GM21423 (cell line): ENCODE measurements around the gene AAGAB.
A peak's percentile ranks its signal among the peaks of the same experiment; 100 is the strongest.
"Not testable (repeated sequence)": the region's sequence is repeated elsewhere in the genome, so short reads cannot be mapped to it uniquely, and the experiment has no call there.

Source experiments
- ATAC-seq: cut with Tn5 transposase; IDR thresholded peaks from one replicate; pipeline ENCODE4 v1.9.1; 2021; ENCODE audit warnings: mild to moderate bottlenecking, moderate library complexity; ENCODE audit not compliant: unreplicated experiment

AAGAB gene, protein sequence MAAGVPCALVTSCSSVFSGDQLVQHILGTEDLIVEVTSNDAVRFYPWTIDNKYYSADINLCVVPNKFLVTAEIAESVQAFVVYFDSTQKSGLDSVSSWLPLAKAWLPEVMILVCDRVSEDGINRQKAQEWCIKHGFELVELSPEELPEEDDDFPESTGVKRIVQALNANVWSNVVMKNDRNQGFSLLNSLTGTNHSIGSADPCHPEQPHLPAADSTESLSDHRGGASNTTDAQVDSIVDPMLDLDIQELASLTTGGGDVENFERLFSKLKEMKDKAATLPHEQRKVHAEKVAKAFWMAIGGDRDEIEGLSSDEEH

DNA sequence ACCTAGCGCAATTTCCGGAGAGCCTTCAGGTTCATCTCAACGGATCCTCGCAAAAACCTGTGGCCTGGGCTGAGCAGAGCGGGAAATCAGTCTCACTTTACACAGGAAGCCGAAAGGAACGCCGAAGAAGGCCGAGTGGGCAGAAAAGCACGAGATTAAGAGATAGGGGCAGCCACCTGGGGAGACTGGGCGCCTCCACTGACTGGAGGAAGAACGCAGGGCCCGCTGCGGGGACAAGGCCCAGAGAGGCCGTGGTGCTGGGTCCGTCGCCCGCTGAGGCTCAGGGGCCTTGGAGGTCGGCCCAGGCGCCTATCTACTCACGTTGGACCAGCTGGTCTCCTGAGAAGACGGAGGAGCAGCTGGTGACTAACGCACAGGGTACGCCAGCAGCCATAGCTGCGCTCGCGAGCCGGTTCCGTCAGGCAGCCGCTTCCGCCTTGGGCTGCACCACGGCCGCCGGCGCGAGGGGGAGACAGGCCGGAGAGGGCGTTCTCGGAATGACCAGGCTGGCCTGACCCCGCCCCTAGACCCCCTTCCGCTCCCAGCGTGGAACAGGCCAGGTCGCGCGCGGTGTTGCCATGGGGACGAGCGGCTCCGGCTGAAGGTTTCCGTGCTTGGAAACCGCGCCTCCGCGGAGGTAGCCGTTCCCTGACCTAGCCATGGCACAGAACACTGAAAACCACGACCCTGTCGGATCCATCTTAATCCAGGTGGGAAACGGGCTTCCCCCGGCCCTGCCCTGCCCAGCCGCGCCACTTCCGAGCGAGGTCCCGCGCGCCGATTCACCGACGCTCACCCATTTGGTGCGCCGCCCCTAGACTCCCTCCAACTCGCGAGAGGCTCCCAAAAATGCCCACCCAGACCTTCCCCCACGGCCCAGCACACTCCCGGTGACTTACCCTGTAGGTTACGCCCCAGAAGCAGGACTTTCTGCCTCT lies at the start of gene AAGAB, which contains the start of gene IQCH:
Gene AAGAB, minus strand, starts transcription at position 424 of the 938 bp plus-strand sequence. Its CDS starts 30 bp downstream, at position 394.
Gene IQCH, plus strand, starts transcription at position 549 of the 938 bp plus-strand sequence. Its CDS starts 111 bp downstream, at position 660.
- peak; percentile 95 for ATAC-seq

DNA sequence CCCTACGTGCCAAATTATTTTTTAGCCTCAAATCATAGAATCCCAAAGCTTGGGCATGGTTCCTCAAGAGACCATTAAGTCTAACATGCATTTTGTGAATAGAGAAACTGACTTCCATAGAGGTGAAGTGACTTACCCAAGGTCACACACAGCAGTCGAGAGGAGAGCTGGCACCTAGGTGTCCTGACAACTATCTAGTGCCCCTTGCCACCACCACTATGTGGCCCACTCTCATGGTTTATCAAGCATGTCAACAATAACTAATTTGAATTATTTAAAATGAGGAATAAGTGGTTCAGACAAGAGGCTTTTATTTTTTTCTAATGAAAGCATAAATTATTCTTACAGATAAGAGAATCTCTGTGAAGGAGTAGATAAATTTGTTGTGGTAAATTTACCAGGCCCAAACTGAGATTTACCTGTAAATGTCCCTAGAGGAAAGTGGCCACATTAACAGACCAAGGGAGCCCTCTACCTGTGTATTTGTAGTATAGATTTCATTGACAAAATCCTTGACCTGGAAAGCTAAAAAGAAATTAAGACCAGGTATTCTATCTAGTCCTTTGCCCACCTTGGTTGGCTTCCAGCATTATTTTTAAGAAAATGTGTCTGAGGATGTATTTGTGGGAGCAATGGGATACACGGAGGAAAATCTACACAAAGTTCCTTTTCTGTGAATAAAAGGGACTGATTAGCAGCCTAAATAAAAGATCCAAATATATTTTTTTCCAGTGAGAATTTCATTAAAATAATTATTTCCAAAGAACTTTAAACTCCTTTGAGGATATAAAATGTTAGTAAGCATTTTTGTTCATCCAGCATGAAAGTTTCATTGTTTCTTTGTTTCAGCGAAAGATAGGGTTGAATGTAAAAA lies 49.3 kb upstream of the AAGAB start:
- ATAC-seq = no peak

DNA sequence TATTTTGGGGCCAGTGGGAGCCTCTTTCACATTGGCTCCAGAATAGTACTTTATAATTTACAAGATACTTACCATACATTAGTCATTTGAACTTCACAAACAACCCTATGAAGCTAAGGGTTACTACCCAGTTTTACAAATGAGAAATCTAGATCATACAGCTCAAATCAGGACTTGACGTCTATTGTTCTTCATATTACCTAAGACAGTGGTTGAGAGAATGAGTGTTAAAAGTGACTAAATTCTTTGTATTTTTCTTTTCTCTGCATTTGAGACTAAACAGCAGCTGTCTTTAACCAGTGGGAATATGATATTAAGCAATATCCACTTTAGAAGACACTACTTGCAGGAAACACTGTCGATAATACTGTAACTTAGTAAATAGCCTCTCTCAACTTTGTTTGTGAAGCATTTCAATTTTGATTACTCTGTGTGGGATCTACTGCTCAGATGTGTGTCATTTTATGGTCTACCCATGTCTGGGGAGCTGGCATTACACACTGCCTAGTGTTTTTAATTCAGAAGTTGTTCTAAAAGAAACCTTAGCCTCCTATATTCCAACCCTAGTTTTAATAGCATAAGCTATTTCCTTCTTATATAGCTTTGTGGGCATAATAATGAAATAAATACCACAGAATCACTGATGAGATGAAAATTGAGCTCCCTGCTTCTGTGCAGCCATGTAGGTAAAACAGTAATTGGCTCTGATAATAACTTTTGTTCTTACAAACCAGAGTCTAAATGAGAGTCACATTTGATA lies 46.0 kb upstream of the AAGAB start:
- ATAC-seq = no peak

DNA sequence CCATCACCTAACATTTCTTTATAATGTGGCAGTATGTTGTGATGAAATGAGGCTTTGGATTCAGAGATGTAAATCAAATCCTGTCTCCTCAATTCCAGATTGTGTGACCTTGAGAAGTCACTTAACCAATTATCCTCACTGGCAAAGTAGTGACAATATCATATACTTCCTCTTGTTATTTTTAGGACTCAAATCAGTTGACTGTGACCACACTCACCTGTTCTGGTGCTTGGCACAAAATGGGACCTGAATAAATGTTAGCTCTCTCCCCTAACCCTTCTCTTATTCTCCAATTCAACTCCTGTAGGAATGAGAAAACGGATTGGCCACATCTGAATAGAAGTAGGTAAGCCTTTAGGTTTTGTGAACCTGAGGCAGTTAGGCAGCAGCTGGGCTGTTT lies 42.2 kb upstream of the AAGAB start:
- no peak for ATAC-seq

DNA sequence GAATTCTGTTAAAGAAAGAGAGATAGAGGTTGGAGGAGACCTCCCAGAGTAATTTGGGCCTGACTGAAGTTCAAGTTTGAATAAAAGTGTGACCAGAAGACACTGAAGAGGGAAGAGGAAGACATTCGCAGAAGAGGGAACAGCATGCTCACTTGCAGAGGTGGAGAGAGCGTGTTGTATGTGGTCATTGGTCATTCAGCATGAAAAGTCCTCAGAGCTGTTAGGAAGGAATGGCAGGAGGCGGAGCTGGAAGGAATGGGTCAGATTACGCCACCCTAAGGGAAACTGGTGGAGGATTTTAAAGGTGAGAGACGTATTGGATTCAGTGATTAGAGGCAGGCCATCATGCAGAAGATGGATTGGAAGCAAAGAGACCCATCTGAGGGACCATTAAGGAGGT lies 41.7 kb upstream of the AAGAB start:
- no peak for ATAC-seq

DNA sequence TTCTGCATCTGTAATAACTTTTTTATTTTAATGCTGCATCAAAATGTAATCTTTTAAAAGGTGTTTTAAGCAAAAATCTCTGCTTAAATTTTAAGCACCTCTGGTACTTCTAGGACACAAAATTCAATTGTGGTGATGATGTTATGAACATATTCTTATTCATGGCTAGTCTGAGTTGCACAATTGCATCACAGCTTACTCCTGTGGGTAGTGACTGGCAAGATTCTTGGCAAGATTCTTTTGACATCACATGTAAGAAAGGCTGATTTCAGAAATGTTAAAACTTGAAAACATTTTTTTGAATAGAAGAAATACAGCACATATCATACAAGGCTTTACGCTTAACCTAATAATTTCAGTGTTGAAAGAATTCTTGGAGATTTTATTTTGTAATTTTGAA lies 35.9 kb upstream of the AAGAB start:
- no peak for ATAC-seq

DNA sequence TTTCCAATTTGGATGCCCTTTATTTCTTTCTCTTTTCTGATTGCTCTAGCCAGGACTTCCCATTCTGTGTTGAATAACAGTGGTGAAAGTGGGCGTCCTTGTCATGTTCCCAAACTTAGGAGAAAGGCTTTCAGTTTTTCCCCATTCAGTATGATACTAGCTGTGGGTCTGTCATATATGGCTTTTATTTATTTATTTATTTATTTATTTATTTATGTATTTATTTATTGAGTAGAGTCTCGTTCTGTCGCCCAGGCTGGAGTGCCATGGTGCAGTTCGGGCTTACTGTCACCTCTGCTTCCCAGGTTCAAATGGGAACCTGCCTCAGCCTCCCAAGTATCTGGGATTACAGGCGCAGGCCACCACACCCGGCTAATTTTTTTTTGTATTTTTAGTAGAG lies 31.9 kb upstream of the AAGAB start:
- ATAC-seq = not testable (repeated sequence)

DNA sequence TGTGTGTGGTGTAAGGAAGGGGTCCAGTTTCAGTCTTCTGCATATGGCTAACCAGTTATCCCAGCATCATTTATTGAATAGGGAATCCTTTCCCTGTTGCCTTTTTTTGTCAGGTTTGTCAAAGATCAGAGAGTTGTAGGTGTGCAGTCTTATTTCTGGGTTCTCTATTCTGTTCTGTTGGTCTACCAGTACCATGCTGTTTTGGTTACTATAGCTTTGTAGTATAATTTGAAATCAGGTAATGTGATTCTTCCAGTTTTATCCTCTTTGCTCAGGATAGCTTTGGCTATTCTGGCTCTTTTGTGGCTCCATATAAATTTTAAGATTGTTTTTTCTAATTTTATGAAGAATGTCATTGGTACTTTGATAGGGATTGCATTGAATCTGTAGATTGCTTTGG lies 31.2 kb upstream of the AAGAB start:
- ATAC-seq = not testable (repeated sequence)

DNA sequence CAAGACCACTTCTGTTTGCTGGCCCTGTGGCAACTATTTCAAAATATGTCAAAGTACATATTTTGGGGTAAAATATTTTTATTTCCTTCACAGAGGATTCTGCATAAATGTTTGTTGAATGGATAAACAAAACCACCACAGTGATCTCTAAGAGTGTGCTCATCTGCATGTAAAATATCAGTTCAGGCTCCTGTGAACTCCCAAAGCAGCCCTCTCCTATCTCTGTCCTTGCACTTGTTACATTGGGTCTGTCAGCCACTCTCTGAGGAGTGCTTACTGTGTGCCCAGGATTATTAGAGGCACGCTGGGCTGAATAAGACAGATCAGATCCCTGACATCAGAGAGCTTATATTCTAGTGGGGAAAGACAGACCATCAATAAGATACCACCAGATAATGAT lies 27.3 kb upstream of the AAGAB start:
- ATAC-seq = no peak

DNA sequence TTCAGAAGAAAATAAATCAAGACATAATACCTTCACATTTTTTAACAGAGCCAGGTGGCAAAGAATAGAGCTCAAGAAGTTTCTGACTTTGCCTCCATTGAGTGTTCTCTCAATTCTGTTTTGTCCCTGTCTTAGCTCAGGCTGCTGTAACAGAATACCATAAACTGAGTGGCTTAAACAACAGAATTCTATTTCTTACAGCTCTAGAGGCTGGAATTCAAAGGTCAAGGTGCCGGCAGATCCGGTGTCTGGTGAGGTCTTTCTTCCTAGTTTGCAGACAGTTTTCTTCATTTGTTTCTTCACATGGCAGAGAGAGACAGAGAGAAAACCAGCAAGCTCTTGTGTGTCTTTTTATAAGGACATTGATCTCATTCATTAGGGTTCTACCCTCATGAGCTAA lies 25.8 kb upstream of the AAGAB start:
- no peak for ATAC-seq

DNA sequence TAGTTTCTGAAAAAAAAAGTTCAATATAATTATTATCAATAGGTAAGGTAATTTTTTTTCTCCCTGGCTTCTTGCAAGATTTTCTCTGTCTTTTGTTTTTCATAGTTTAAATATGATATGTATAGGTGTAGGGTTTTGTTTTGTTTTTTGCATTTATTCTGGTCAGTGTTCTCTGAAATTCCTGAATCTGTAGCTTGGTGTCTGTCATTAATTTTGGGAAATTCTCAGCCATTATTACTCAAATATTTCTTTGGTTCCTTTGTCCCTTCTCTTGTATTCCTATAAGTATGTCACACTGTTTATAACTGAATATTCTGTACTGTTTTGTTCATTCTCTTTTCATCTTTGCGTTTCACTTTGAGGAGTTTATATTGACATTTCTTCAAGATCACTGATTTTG lies 22.2 kb upstream of the AAGAB start:
- no peak for ATAC-seq

DNA sequence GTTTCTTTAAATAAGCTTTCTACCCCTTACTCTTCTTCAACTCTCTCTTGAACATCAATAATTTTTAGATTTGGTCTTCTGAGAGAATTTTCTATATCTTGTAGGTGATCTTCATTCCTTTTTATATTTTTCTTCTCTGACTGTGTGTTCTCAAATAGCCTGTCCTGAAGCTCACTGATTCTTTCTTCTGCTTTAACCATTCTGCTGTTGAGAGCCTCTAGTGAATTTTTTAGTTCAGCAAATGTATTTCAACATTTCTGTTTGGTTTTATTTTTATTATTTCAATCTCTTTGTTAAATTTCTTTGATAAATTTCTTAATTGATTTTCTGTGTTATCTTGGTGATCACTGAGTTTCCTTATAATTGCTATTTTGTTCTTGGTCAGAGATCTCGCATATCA lies 19.8 kb upstream of the AAGAB start:
- no peak for ATAC-seq

DNA sequence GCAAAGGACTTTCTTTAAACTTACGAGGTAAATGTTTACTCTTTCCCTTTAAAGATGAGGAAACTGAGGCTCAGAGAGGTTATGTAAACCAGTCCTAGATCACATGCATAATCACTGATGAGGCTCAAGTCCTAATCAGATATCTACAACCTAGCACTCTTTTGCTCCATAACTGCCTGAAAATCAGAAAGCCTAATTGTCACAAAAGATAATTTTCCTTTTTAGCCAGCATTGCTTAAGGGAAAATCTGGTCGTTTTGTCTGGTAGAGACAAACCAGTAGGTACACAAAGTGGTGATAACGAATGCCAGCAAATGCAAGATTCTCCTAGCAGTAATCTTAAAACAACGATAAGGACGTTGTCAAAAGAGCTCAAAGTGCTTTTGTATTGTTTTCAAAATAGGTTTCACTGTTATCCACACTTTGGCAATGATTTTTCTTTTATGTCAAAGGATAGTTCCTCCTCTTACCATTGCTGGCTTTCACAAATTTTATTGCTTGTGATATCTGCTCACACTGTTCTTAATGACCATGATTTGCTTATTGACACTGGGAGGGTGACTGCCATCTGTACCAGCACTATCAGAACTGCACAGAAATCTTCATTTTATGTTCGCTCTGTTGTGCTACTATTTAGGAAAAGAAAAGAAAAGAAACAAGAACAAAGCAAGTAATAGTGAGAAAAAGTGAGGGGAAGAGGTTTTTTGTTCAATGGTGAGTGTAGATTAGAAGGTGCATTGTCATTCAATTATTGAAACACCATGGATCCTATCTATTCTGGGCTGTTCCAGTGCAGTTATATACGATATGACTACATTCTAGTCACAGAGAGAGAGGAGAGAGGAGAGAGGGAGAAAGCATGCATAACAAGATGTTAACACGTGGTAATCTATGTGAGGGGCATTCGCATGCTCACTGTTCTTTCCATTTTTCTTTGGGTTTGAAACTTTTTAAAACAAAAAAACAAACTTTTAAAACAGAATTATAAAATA lies 13.8 kb upstream of the AAGAB start:
- ATAC-seq = no peak

DNA sequence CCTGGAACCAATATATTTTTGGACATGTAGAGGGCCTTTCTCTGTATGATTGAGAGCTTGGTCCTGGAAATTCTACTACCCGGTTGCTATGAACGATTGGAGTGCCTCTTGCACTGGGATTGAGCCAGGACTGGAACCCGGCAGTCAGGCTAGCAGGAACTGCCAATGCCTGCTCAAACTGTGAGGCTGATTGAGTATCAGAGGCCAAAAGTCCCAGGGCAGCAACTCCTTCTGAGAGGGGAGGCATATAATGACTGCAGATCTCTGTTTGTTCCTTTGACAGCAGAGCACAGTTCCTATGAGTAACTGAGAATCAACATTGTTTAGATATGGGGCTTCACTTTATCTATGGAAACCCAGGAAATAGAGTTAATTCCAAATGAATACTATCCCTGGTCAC lies 13.0 kb upstream of the AAGAB start:
- no peak for ATAC-seq

DNA sequence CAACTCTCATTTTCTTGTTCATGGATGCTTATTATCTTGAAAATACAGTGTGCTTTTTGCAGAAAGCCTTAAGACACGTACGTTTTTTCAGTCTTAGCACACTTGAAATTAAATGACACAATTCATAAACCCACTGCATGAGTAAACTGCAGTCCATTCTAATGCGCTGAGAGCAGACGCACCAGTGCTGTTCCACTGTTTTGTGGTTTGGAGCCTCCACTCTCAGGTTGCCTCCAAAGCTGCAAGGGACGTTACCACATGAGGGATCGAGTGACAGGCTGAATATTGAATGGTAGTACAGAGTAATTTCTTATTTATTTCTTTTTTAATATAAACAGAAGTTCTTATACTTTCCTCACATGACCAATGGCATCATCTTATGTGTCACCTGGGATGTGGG lies 12.4 kb upstream of the AAGAB start:
- ATAC-seq = no peak

DNA sequence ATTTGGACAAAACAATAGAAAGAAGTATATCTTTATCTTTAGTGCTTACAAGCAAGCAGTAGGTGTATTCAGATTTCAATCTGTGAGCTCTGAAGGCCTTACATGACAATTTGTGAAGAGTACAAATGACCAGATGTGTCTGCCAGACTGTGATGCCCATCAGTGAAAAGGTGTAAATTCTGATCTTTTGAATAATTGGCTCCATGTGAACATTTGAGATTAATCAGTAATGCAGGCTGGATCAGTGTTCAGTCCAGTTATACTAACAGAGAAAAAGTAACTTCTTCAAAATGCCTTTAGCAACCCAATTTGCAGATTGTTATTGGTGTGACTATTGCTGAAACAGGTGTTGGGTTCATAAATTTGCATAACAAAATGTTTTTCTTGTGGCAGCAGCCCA lies 5.3 kb upstream of the AAGAB start:
- ATAC-seq = no peak

DNA sequence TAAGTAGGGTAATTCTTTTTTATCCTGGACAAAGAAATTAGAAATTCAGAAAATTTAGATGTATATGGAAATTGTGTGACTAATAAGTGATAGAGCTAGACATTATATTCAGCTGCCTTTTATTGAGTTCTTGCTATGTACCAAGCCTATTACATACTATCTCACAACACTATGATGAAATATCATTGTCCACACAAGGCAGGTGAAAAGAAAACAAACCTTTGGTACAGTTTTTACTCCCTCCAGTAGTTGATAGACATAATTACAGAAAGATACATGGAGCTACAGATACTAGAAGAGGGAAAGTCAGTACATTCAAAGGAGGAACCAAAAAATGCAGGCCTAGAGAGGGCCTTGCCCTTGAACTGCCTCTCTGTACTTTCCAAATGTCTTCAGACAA lies 4.9 kb upstream of the AAGAB start:
- no peak for ATAC-seq

DNA sequence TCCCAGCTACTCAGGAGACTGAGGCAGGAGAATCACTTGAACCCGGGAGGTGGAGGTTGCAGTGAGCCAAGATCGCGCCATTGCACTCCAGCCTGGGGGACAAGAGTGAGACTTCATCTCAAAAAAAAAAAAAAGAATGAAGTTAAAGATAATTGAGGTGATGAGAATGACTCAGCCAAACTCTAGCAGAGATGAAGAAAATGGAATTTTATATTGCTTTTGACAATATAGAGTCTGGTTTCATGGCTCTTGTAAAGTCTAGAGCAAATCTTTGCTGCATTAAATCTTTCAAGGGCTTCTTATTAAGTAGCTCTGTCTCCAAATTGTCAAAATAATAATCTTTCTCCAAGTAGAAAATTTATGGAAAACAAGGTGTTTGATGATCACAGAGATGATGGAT lies 4.0 kb upstream of the AAGAB start:
- ATAC-seq = not testable (repeated sequence)

DNA sequence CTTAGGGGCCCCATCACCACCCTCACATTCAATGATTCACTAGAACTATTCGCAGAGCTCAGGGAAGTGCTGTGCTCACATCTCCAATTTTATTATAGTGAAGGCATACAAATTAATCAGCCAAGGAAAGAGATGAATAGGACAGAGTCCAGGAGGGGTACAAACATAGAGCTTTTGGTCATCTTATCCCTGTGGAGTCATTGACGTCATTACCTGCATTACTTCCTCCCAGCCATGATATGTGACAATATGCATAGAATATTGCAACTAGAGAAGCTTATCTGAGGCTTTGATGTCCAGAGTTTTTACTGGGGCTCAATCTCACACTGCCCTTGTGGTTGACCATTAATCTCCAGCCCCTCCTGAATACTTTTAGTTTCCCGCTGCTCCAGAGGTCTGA lies 1.6 kb upstream of the AAGAB start:
- no peak for ATAC-seq
